Panc1 (cell line): ENCODE measurements around the gene ZNF48. TPM values are rescaled to one million over a fixed set of nuclear protein-coding genes. Genes with fewer than 3 reads are reported as not detected.

Experiments
- ATAC-seq: fragments of 200-7000 bp; cut with Tn5 transposase; 2 replicates; pipeline ENCODE4 v1.9.1; 2020; ENCODE audit warnings: mild to moderate bottlenecking, moderate library complexity
- BruUV-seq: library from RNA; stranded (reverse); fragments of 400-500 nt; replicated peaks from 2 replicates; lab custom pipeline; 2021; lab: Mats Ljungman, UMichigan
- CTCF ChIA-PET: fragments of 300-600 bp; sonication (Branson Sonifier 250); formaldehyde crosslinking; loops from one replicate; lab custom pipeline; 2022; ENCODE audit warnings: antibody characterized with exemption; lab: Charles Lee
- POLR2A ChIA-PET: fragments of 300-600 bp; sonication (Branson Sonifier 250); formaldehyde crosslinking; loops from one replicate; lab custom pipeline; 2022; ENCODE audit warnings: antibody characterized with exemption; lab: Charles Lee
- DNase-seq: peaks from one replicate; pipeline ENCODE4 v3.0.0-alpha.2; 2010; ENCODE audit warnings: low read depth, low spot score
- H3K27ac ChIP-seq: 2 replicates; pipeline ENCODE4 v1.5.1; 2011; ENCODE audit warnings: mild to moderate bottlenecking, low read length, inconsistent platforms
- H3K27me3 ChIP-seq: fragments of 200-500 bp; sonication (Bioruptor generic); 2 replicates; pipeline ENCODE4 v1.6.0; 2014; ENCODE audit warnings: low read length, inconsistent platforms; ENCODE audit not compliant: control insufficient read depth, insufficient read depth
- H3K36me3 ChIP-seq: fragments of 200-500 bp; sonication (Bioruptor generic); 2 replicates; pipeline ENCODE4 v1.5.1; 2014; ENCODE audit warnings: inconsistent platforms, mild to moderate bottlenecking, low read length, moderate library complexity; ENCODE audit not compliant: control insufficient read depth, insufficient read depth
- H3K4me1 ChIP-seq: 2 replicates; pipeline ENCODE4 v1.5.1; 2011; ENCODE audit warnings: inconsistent platforms, mild to moderate bottlenecking, low read length, moderate library complexity; ENCODE audit not compliant: control insufficient read depth, insufficient read depth
- H3K4me3 ChIP-seq, 2 experiments: 2 replicates each; pipeline ENCODE4 v1.5.1; 2011 to 2012; ENCODE audit warnings: low read depth in 2 of 2, low read length in 2 of 2, mild to moderate bottlenecking in 2 of 2, inconsistent platforms in 1 of 2, moderate library complexity in 1 of 2
- H3K9me3 ChIP-seq: fragments of 200-500 bp; sonication (Bioruptor generic); 2 replicates; pipeline ENCODE4 v1.5.1; 2014; ENCODE audit warnings: low read depth, mild to moderate bottlenecking, inconsistent platforms, low read length, moderate library complexity; ENCODE audit not compliant: control insufficient read depth, insufficient read depth
- CTCF ChIP-seq: fragments of 450-650 bp; IDR thresholded peaks from 2 replicates; pipeline ENCODE4 v1.5.1; 2017; ENCODE audit warnings: mild to moderate bottlenecking
- POLR2AphosphoS5 ChIP-seq: IDR thresholded peaks from 2 replicates; pipeline ENCODE4 v1.6.1; 2012; ENCODE audit warnings: mild to moderate bottlenecking, low read depth, low read length, moderate library complexity
- REST ChIP-seq, 2 experiments: IDR thresholded peaks; 2 replicates each; pipeline ENCODE4 v1.6.1; 2011 to 2012; ENCODE audit warnings: low read depth in 2 of 2, control low read depth in 1 of 2, low read length in 1 of 2, mild to moderate bottlenecking in 1 of 2, moderate library complexity in 1 of 2; ENCODE audit not compliant: insufficient read depth in 1 of 2
- SIN3A ChIP-seq: IDR thresholded peaks from 2 replicates; pipeline ENCODE4 v1.6.1; 2012; ENCODE audit warnings: low read depth, mild to moderate bottlenecking, low read length, moderate library complexity, borderline replicate concordance; ENCODE audit not compliant: insufficient read depth
- TCF7L2 ChIP-seq: IDR thresholded peaks from 2 replicates; pipeline ENCODE4 v1.6.1; 2011; ENCODE audit warnings: mild to moderate bottlenecking, low read depth, low read length, inconsistent platforms
- in situ Hi-C: cut with HindIII; loops from 2 replicates; pipeline ENCODE4 v1.10.0; 2016; ENCODE audit warnings: low sequenced_read_pairs, low pct_unique_long_range_greater_than_20kb
- intact Hi-C: fragments of 100-400 bp; cut with micrococcal nuclease; formaldehyde crosslinking; loops from one replicate; pipeline ENCODE4 v1.10.0; 2022; ENCODE audit not compliant: unreplicated experiment
- total RNA-seq: library from RNA; stranded (reverse); gene quantifications from one replicate; pipeline ENCODE4 v1.2.1, GENCODE V29; 2021; ENCODE audit not compliant: unreplicated experiment

Gene ZNF48
- total RNA-seq, 1 experiment from 2014 or later = 16.6 TPM

- intact Hi-C loops = no loop called here
- POLR2A ChIA-PET = interaction anchor here (0.6 kb wide), 2 partner anchors 19 to 87 kb away, joined by 5 to 13 read pairs; no protein-coding TSS in a partner anchor
- H3K36me3 ChIP-seq = peaks cover 2% of the 10 kb centered on the region
Observed at GRCh38 chr16:30357085-30357714, 38.0 kb upstream of the ZNF48 start.

More at GRCh38 chr16:30357085-30357714, 38.0 kb upstream of the ZNF48 start:
- TF ChIP-seq TCF7L2 (no peak), CTCF (no peak), POLR2AphosphoS5 (no peak), SIN3A (no peak), REST (IDR thresholded peaks at IDR 0.05; ENCODE audit: insufficient read depth in 1 of 2, low read depth in 2 of 2, low read length in 1 of 2) (no peak)
- Histone ChIP-seq H3K27ac (peak overlapping the region; percentile 99), H3K4me1 (peaks cover 41% of the 10 kb centered on the region), H3K9me3 (no peaks in the 10 kb centered on the region), H3K4me3 (no peak overlapping the region), H3K27me3 (no peaks in the 10 kb centered on the region)
- DNase-seq = no peak
- ATAC-seq = no peak
- in situ Hi-C loops = no loop called here
- CTCF ChIA-PET = interaction anchor here (1.5 kb wide), 1 partner anchor 265 kb away, joined by 3 read pairs; the partner anchor contains the start of gene TBX6
- no TSS peak for BruUV-seq
